AG04449 (cell line): ENCODE measurements around the gene STXBP5.

Source experiments
- CTCF ChIA-PET: fragments of 350-600 bp; formaldehyde crosslinking; extraction: SDS; loops from one replicate; lab custom pipeline; 2021; ENCODE audit warnings: antibody characterized with exemption; lab: Yijun Ruan, JAX
- POLR2A ChIA-PET: fragments of 400-600, 350-600 bp; formaldehyde crosslinking; extraction: SDS; loops from one replicate; lab custom pipeline; 2020; ENCODE audit warnings: antibody characterized with exemption, inconsistent platforms; lab: Yijun Ruan, JAX
- DNase-seq: peaks from one replicate; pipeline ENCODE4 v3.0.0-alpha.2; 2010; ENCODE audit warnings: low read depth, low spot score
- H3K4me3 ChIP-seq: 2 replicates; pipeline ENCODE4 v1.5.1; 2011; ENCODE audit warnings: low read depth, mild to moderate bottlenecking, control low read depth, low read length
- TF ChIP-seq, protein P1 (sequence below): IDR thresholded peaks from one replicate; pipeline ENCODE4 v1.5.1; 2011; ENCODE audit warnings: mild to moderate bottlenecking, moderate library complexity, low read length, control low read depth, inconsistent platforms; ENCODE audit not compliant: insufficient read depth; ENCODE audit errors: missing control alignments

Gene STXBP5

DNA sequence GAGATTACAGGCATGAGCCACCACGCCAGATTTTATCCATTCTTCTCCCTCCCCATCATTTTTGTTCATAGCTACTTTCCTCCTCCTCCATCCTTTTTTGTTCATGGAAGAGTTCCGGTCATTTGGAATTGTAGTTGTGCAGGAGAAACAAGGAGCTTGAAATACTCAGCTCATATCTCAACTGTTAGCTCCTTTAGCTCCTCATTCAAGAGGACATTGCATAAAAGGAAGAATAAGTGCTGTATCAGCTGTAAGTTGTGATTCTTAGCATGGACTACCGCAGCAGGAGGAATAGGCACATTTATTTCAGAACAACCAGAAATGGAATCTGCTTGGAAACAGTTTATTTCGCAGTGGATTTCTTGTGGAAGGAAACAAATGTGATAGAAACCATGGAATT is 7.6 kb downstream of the STXBP5 start:
- CTCF ChIA-PET: interaction anchor here (1.0 to 1.5 kb wide), 2 partner anchors 10 to 11 kb away, joined by 3 to 8 read pairs; no protein-coding TSS in a partner anchor
- no peak overlapping the region for H3K4me3 ChIP-seq
- TF ChIP-seq, protein P1, sequence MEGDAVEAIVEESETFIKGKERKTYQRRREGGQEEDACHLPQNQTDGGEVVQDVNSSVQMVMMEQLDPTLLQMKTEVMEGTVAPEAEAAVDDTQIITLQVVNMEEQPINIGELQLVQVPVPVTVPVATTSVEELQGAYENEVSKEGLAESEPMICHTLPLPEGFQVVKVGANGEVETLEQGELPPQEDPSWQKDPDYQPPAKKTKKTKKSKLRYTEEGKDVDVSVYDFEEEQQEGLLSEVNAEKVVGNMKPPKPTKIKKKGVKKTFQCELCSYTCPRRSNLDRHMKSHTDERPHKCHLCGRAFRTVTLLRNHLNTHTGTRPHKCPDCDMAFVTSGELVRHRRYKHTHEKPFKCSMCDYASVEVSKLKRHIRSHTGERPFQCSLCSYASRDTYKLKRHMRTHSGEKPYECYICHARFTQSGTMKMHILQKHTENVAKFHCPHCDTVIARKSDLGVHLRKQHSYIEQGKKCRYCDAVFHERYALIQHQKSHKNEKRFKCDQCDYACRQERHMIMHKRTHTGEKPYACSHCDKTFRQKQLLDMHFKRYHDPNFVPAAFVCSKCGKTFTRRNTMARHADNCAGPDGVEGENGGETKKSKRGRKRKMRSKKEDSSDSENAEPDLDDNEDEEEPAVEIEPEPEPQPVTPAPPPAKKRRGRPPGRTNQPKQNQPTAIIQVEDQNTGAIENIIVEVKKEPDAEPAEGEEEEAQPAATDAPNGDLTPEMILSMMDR: no peak
- DNase-seq: no peak
- POLR2A ChIA-PET: no interaction called here

GRCh38 chr6:147212622-147213021 is 8.4 kb downstream of the STXBP5 start:
- H3K4me3 ChIP-seq: no peak overlapping the region
- CTCF ChIA-PET: interaction anchor here (1.5 kb wide), 1 partner anchor 9 kb away, joined by 8 read pairs; no protein-coding TSS in a partner anchor
- TF ChIP-seq, protein P1: no peak
- POLR2A ChIA-PET: no interaction called here
- DNase-seq: no peak

DNA sequence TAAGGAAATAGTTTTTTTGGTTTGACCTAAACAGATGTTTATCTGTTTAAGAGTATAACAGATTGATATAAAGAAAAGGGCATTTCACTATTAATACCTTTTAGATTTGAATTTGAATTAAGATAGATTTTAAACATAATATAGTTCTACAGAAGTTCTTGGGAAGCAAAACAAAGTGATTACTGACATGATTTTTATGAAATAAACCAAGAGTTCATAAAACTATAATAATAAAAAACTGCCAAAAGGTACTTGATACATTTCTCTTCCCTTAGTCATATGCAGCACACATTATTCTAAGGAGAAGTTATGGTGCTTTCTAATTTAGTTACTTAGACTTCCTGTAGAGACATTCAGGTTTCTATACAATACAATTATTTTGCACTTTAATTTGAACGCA is 9.6 kb downstream of the STXBP5 start:
- POLR2A ChIA-PET: no interaction called here
- CTCF ChIA-PET: no interaction called here
- TF ChIP-seq, protein P1: no peak
- H3K4me3 ChIP-seq: no peak overlapping the region
- DNase-seq: no peak

GRCh38 chr6:147214248-147215227 is 10.3 kb downstream of the STXBP5 start:
- TF ChIP-seq, protein P1: no peak
- DNase-seq: no peak
- ChIA-PET POLR2A (no interaction called here), CTCF (no interaction called here)
- H3K4me3 ChIP-seq: no peak overlapping the region

DNA sequence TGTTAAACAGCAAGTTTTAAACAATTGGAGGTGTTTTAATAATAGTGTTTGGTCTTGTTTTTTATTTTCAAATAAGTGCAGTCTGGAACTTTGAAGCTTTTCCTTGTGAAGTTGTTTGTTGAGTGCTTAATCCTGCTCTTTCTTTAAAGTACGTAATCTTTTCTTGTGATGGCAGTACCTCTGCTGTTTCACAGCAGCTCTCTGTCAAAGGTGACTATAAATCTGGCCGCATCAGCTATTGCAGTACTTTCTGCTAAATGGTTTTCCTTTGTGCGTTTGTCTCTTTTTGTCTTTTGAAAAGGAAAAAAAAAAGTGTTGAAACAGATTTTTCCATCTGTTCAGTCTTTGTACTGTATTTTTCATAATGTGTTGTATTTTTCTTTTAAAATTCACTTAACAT is 12.7 kb downstream of the STXBP5 start:
- DNase-seq: no peak
- ChIA-PET POLR2A (no interaction called here), CTCF (interaction anchor here (1.1 to 1.4 kb wide), 2 partner anchors 67 to 315 kb away, joined by 3 to 6 read pairs; no protein-coding TSS in a partner anchor)
- TF ChIP-seq, protein P1: no peak
- no peak overlapping the region for H3K4me3 ChIP-seq

DNA sequence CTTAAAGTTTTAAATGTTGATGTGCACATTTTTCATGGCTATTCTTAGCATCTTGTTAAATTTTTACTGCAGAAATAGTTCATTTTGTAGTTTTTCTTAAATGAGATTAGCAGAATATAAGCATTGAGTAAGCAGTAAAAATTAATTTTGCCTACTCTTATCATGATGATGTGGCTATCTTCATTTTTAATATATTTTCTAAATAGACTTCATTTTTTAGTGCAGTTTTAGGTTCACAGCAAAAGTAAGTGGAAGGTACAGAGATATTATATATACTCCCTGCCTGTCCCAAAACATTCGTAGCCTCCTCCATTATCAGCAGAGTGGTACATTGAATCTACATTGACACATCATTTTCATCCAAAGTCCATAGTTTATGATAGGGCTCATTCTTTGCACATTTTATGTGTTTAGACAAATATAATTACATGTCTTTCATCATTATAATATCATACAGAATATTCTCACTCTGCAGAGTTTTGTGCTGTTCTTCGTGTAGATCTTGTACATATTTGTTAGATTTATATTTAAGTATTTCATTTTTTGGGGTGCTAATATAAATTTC is 13.7 kb downstream of the STXBP5 start:
- TF ChIP-seq, protein P1: no peak
- H3K4me3 ChIP-seq: no peak overlapping the region
- no peak for DNase-seq
- POLR2A ChIA-PET: no interaction called here
- CTCF ChIA-PET: interaction anchor here (1.4 kb wide), 1 partner anchor 316 kb away, joined by 6 read pairs; no protein-coding TSS in a partner anchor
